Measurements from ENCODE around the gene ZG16. TPM values are rescaled to one million over a fixed set of nuclear protein-coding genes. Genes with fewer than 3 reads are reported as not detected.

Gene ZG16
- total and polyA plus RNA-seq, 3 experiments from 2014 or later = not detected

DNA sequence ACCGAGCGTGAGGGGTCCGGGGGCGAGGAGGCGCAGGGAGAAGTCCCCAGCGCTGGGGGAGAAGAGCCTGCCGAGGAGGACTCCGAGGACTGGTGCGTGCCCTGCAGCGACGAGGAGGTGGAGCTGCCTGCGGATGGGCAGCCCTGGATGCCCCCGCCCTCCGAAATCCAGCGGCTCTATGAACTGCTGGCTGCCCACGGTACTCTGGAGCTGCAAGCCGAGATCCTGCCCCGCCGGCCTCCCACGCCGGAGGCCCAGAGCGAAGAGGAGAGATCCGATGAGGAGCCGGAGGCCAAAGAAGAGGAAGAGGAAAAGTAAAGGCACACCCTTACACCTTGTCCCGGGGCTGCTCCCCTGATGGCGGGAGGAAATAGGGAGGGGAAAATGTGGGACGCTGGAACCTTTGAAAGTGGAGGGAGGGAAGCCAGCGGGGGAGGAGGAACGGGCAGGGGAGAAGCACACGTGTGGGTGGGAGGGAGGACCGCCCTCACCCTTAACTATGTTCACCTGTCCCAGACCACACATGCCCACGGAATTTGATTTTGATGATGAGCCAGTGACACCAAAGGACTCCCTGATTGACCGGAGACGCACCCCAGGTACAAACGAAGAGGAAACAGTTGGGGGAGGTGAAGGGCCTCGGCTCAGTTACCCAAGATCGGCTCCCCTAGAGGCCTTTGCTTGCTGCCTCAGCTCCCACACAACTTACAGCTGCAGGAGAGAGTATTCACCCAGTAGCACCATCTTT is 38.8 kb downstream of the ZG16 start:
- H3K27me3 Mint-ChIP-seq = peaks cover 0 to 2% of the 10 kb centered on the region in 2 donors
- peaks cover 55 to 78% (median 64%) of the 10 kb centered on the region in 3 donors for H3K4me1 Mint-ChIP-seq
- H3K27ac Mint-ChIP-seq = peak overlapping the region; percentile 88 to 99 (median 97)
- H3K27me3 ChIP-seq (ENCODE audit: insufficient read depth, low read length, poor library complexity, severe bottlenecking) = no peaks in the 10 kb centered on the region
- peaks cover 59% of the 10 kb centered on the region for H3K4me1 ChIP-seq (ENCODE audit: insufficient read depth, low read length)
- H3K9me3 ChIP-seq (ENCODE audit: low read length) = no peaks in the 10 kb centered on the region
- H3K4me3 ChIP-seq (ENCODE audit: low read length) = peak overlapping the region; percentile 94
- DNase-seq = peak in 4 of 5 donors; percentile 33 to 69 (median 44)
- POLR2A ChIA-PET = interaction anchor here (0.8 to 2.7 kb wide), 9 partner anchors 9 to 115 kb away, joined by 3 to 59 read pairs (median 5); partner anchors contain the start of genes KIF22 and MAZ
- peak overlapping the region; percentile 89 to 99 (median 93) for H3K4me3 Mint-ChIP-seq
- CTCF ChIA-PET = interaction anchor here (0.7 to 8.7 kb wide), 14 partner anchors 9 to 157 kb away, joined by 3 to 92 read pairs (median 8); partner anchors contain the start of genes KIF22, MAZ and TAOK2
- peaks cover 15% of the 10 kb centered on the region for H3K36me3 ChIP-seq (ENCODE audit: insufficient read depth, low read length)
- peak overlapping the region; percentile 89 for H3K27ac ChIP-seq (ENCODE audit: low read depth, low read length)
- peaks cover 0 to 40% (median 6%) of the 10 kb centered on the region in 3 donors for H3K36me3 Mint-ChIP-seq
- no peaks in the 10 kb centered on the region for H3K9me3 Mint-ChIP-seq

GRCh38 chr16:29818082-29818481 is 40.0 kb downstream of the ZG16 start:
- Histone ChIP-seq H3K27me3 (ENCODE audit: insufficient read depth, low read length, poor library complexity, severe bottlenecking) (no peaks in the 10 kb centered on the region), H3K27ac (ENCODE audit: low read depth, low read length) (no peak overlapping the region), H3K36me3 (ENCODE audit: insufficient read depth, low read length) (peaks cover 15% of the 10 kb centered on the region), H3K4me1 (ENCODE audit: insufficient read depth, low read length) (peaks cover 65% of the 10 kb centered on the region), H3K9me3 (ENCODE audit: low read length) (no peaks in the 10 kb centered on the region), H3K4me3 (ENCODE audit: low read length) (no peak overlapping the region)
- peaks cover 0 to 2% of the 10 kb centered on the region in 2 donors for H3K27me3 Mint-ChIP-seq
- H3K4me1 Mint-ChIP-seq = peaks cover 59 to 80% (median 71%) of the 10 kb centered on the region in 3 donors
- POLR2A ChIA-PET = interaction anchor here (0.5 kb wide), 1 partner anchor 123 kb away, joined by 4 read pairs; no protein-coding TSS in a partner anchor
- H3K27ac Mint-ChIP-seq = peak overlapping the region; percentile 17 to 94 (median 84)
- peaks cover 0 to 42% (median 6%) of the 10 kb centered on the region in 3 donors for H3K36me3 Mint-ChIP-seq
- no peak for DNase-seq
- CTCF ChIA-PET = interaction anchor here (1.0 to 8.7 kb wide), 8 partner anchors 10 to 139 kb away, joined by 3 to 92 read pairs (median 13); partner anchors contain the start of genes KIF22, MAZ and QPRT
- peak overlapping the region; percentile 58 to 99 (median 82) for H3K4me3 Mint-ChIP-seq
- no peaks in the 10 kb centered on the region for H3K9me3 Mint-ChIP-seq

DNA sequence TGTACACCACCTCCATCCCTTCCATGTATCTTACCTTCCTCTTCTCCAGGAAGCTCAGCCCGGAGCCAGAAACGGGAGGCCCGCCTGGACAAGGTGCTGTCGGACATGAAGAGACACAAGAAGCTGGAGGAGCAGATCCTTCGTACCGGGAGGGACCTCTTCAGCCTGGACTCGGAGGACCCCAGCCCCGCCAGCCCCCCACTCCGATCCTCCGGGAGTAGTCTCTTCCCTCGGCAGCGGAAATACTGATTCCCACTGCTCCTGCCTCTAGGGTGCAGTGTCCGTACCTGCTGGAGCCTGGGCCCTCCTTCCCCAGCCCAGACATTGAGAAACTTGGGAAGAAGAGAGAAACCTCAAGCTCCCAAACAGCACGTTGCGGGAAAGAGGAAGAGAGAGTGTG is 41.5 kb downstream of the ZG16 start:
- peaks cover 0 to 2% of the 10 kb centered on the region in 2 donors for H3K27me3 Mint-ChIP-seq

DNA sequence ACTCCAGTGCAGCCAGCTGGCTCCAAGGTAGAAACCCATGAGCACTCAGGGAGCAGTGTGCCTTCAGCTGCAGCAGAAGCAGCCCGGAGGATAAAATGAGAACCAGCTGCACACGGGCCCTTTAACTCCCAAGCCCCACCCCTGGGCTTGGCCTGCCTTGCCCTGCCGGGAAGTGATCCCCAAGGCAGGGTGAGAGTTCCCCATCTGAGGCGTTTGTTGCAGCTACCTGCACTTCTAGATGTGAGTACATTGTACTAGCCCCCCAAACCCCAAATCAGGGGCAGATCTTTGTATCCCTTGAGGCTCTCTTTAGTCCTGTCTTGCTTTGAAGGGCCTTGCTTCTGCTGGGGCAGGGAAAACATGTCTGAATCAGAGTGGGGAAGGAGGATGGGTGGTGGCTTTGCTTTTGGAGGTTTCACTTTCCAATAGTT is 42.2 kb downstream of the ZG16 start, which contains the start of gene MVP:
Gene MVP (plus strand): TSS at position 192 of the 431 bp plus-strand sequence. CDS start 10,088 bp downstream, outside the sequence.
- H3K4me3 Mint-ChIP-seq = peak within 1 kb of the TSS; percentile 93 to 99 (median 96)
- H3K36me3 Mint-ChIP-seq = peaks cover 0 to 42% (median 6%) of the 10 kb centered on the region in 3 donors
- POLR2A ChIA-PET = interaction anchor here (0.7 to 3.1 kb wide), 7 partner anchors 10 to 120 kb away, joined by 3 to 17 read pairs (median 6); partner anchors contain the start of genes KIF22 and MAZ
- Histone ChIP-seq H3K27me3 (ENCODE audit: insufficient read depth, low read length, poor library complexity, severe bottlenecking) (no peaks in the 10 kb centered on the region), H3K4me1 (ENCODE audit: insufficient read depth, low read length) (peaks cover 79% of the 10 kb centered on the region), H3K27ac (ENCODE audit: low read depth, low read length) (peak within 1 kb of the TSS; percentile 60), H3K4me3 (ENCODE audit: low read length) (peak within 1 kb of the TSS; percentile 79), H3K9me3 (ENCODE audit: low read length) (no peaks in the 10 kb centered on the region), H3K36me3 (ENCODE audit: insufficient read depth, low read length) (peaks cover 15% of the 10 kb centered on the region)
- CTCF ChIA-PET = interaction anchor here (0.7 to 8.7 kb wide), 7 partner anchors 8 to 144 kb away, joined by 3 to 92 read pairs (median 6); partner anchors contain the start of gene MAZ
- H3K27me3 Mint-ChIP-seq = peaks cover 0 to 2% of the 10 kb centered on the region in 2 donors
- H3K4me1 Mint-ChIP-seq = peaks cover 58 to 79% (median 70%) of the 10 kb centered on the region in 3 donors
- H3K27ac Mint-ChIP-seq = peak within 1 kb of the TSS; percentile 72 to 98 (median 94)
- H3K9me3 Mint-ChIP-seq = no peaks in the 10 kb centered on the region
- DNase-seq = peak in 2 of 5 donors; percentile 37 to 50

More for the DNA sequence above, 41.5 kb downstream of the ZG16 start:
- Mint-ChIP-seq H3K9me3 (no peaks in the 10 kb centered on the region), H3K4me3 (peak overlapping the region; percentile 93 to 99 (median 96)), H3K4me1 (peaks cover 59 to 79% (median 71%) of the 10 kb centered on the region in 3 donors), H3K27ac (peak overlapping the region; percentile 72 to 98 (median 94)), H3K36me3 (peaks cover 0 to 42% (median 6%) of the 10 kb centered on the region in 3 donors)
- POLR2A ChIA-PET = interaction anchor here (1.4 to 3.1 kb wide), 5 partner anchors 9 to 119 kb away, joined by 4 to 17 read pairs (median 7); partner anchors contain the start of genes KIF22 and MAZ
- peak overlapping the region; percentile 79 for H3K4me3 ChIP-seq (ENCODE audit: low read length)
- no peak overlapping the region for H3K27ac ChIP-seq (ENCODE audit: low read depth, low read length)
- CTCF ChIA-PET = interaction anchor here (1.1 to 8.7 kb wide), 6 partner anchors 9 to 128 kb away, joined by 4 to 92 read pairs (median 44); partner anchors contain the start of gene MAZ
- peaks cover 15% of the 10 kb centered on the region for H3K36me3 ChIP-seq (ENCODE audit: insufficient read depth, low read length)
- no peaks in the 10 kb centered on the region for H3K27me3 ChIP-seq (ENCODE audit: insufficient read depth, low read length, poor library complexity, severe bottlenecking)
- H3K9me3 ChIP-seq (ENCODE audit: low read length) = no peaks in the 10 kb centered on the region
- H3K4me1 ChIP-seq (ENCODE audit: insufficient read depth, low read length) = peaks cover 79% of the 10 kb centered on the region
- no peak for DNase-seq

DNA sequence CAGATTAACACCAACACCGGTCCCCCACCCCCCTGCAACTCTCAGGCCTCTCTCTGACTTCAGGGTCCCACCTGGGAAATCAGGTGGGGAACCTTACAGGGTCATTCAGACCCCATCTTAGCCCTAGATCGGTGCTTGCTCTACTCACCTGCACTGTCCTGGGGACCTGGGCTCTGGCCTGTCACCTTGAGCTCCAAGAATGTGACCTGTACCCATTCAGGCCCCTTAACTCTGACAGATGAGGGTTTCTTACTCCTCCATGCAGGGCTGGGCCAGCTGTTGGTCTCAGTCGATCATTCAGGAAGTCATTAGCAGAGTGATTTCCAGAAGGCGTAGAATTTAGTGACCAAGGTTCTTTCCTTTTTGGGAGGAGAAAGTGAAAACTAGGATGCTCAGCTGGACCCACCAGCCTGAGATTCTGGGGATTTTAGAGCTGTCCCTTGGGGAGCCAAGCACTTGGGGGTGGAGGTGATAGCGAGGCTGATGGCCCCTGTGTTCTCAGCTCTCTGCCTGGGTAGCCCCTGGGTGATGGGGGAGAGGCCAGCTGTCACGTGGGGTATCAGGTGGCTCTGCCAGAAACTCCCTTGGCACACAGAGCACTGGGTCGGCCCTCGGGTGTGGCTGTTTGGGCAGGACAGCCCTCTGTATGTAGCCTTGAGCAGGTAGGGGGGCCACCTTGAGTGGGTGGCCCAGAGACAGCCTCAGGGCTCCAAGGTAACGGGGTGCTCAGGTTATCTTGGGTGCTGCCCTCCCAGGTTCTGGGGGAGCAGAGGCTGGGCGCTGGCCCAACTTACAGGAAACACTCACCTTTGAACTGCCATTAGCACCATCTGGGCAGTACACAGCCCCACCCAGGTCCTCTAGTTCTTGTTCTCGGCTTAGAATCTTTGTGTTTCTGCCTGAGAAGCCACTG is 42.9 kb downstream of the ZG16 start:
- H3K27me3 Mint-ChIP-seq = no peaks in the 10 kb centered on the region
- Histone ChIP-seq H3K4me3 (ENCODE audit: low read length) (peak overlapping the region; percentile 79), H3K4me1 (ENCODE audit: insufficient read depth, low read length) (peaks cover 85% of the 10 kb centered on the region), H3K27me3 (ENCODE audit: insufficient read depth, low read length, poor library complexity, severe bottlenecking) (no peaks in the 10 kb centered on the region), H3K27ac (ENCODE audit: low read depth, low read length) (peak overlapping the region; percentile 60), H3K9me3 (ENCODE audit: low read length) (no peaks in the 10 kb centered on the region), H3K36me3 (ENCODE audit: insufficient read depth, low read length) (peaks cover 15% of the 10 kb centered on the region)
- H3K9me3 Mint-ChIP-seq = no peaks in the 10 kb centered on the region
- H3K27ac Mint-ChIP-seq = peak overlapping the region; percentile 72 to 98 (median 94)
- ChIA-PET CTCF (interaction anchor here (0.7 to 8.7 kb wide), 6 partner anchors 13 to 145 kb away, joined by 3 to 92 read pairs (median 43); partner anchors contain the start of gene MAZ), POLR2A (interaction anchor here (0.5 to 3.1 kb wide), 11 partner anchors 7 to 120 kb away, joined by 3 to 17 read pairs (median 3); partner anchors contain the start of genes KIF22 and MAZ)
- DNase-seq = peak in 4 of 5 donors; percentile 27 to 74 (median 42)
- peaks cover 60 to 80% (median 70%) of the 10 kb centered on the region in 3 donors for H3K4me1 Mint-ChIP-seq
- peaks cover 0 to 39% (median 6%) of the 10 kb centered on the region in 3 donors for H3K36me3 Mint-ChIP-seq
- H3K4me3 Mint-ChIP-seq = peak overlapping the region; percentile 93 to 99 (median 96)

- Mint-ChIP-seq H3K4me1 (peaks cover 62 to 83% (median 69%) of the 10 kb centered on the region in 3 donors), H3K36me3 (peaks cover 0 to 38% (median 6%) of the 10 kb centered on the region in 3 donors), H3K4me3 (peak overlapping the region; percentile 93 to 99 (median 96)), H3K9me3 (no peaks in the 10 kb centered on the region), H3K27me3 (no peaks in the 10 kb centered on the region), H3K27ac (peak overlapping the region; percentile 72 to 98 (median 94))
- CTCF ChIA-PET = interaction anchor here (0.7 to 8.7 kb wide), 7 partner anchors 14 to 121 kb away, joined by 3 to 92 read pairs (median 4); partner anchors contain the start of gene MAZ
- H3K4me3 ChIP-seq (ENCODE audit: low read length) = peak overlapping the region; percentile 79
- no peak for DNase-seq
- H3K27me3 ChIP-seq (ENCODE audit: insufficient read depth, low read length, poor library complexity, severe bottlenecking) = no peaks in the 10 kb centered on the region
- POLR2A ChIA-PET = interaction anchor here (0.5 to 3.1 kb wide), 8 partner anchors 8 to 1045 kb away, joined by 3 to 17 read pairs (median 4); partner anchors contain the start of gene MAZ
- H3K36me3 ChIP-seq (ENCODE audit: insufficient read depth, low read length) = peaks cover 15% of the 10 kb centered on the region
- H3K4me1 ChIP-seq (ENCODE audit: insufficient read depth, low read length) = peaks cover 92% of the 10 kb centered on the region
- no peaks in the 10 kb centered on the region for H3K9me3 ChIP-seq (ENCODE audit: low read length)
- H3K27ac ChIP-seq (ENCODE audit: low read depth, low read length) = peak overlapping the region; percentile 60
Observed at GRCh38 chr16:29821643-29822115, 43.6 kb downstream of the ZG16 start.
